Activated B cell treated with CpG ODN at 0.5 μM for 24 hours (primary cell): ENCODE data around the gene THUMPD2. TPM values are rescaled to one million over a fixed set of nuclear protein-coding genes. Genes with fewer than 3 reads are reported as not detected.

Experiments used
- ATAC-seq: fragments of 200-7000 bp; cut with Tn5 transposase; one replicate; pipeline ENCODE4 v1.10.0; 2021; ENCODE audit warnings: low read depth, mild to moderate bottlenecking, moderate library complexity
- CTCF ChIA-PET: fragments of 350-600 bp; sonication (Branson Sonifier 250); formaldehyde crosslinking; loops from one replicate; lab custom pipeline; 2021; ENCODE audit warnings: antibody characterized with exemption; lab: Charles Lee
- POLR2A ChIA-PET: fragments of 350-600 bp; sonication (Branson Sonifier 250); formaldehyde crosslinking; loops from one replicate; lab custom pipeline; 2021; ENCODE audit warnings: antibody characterized with exemption; lab: Charles Lee
- DNase-seq: peaks from one replicate; pipeline ENCODE4 v3.0.0; 2022
- H3K27ac Mint-ChIP-seq: one replicate; pipeline ENCODE4 v1.8.0; 2020; ENCODE audit warnings: mixed read lengths
- H3K27me3 Mint-ChIP-seq: one replicate; pipeline ENCODE4 v1.8.0; 2021; ENCODE audit warnings: mixed read lengths
- H3K36me3 Mint-ChIP-seq: one replicate; pipeline ENCODE4 v1.8.0; 2021; ENCODE audit warnings: low read depth, mixed read lengths
- H3K4me1 Mint-ChIP-seq: one replicate; pipeline ENCODE4 v1.8.0; 2021; ENCODE audit warnings: mixed read lengths
- H3K4me3 Mint-ChIP-seq: one replicate; pipeline ENCODE4 v1.8.0; 2020; ENCODE audit warnings: mild to moderate bottlenecking, mixed read lengths
- H3K9me3 Mint-ChIP-seq: one replicate; pipeline ENCODE4 v1.8.0; 2020; ENCODE audit warnings: mixed read lengths
- CTCF ChIP-seq: fragments of 200-600 bp; IDR thresholded peaks from one replicate; pipeline ENCODE4 v1.8.0; 2022; ENCODE audit warnings: antibody characterized with exemption, mild to moderate bottlenecking
- intact Hi-C: fragments of 100-400 bp; cut with micrococcal nuclease; formaldehyde crosslinking; loops from one replicate; pipeline ENCODE4 v1.15.1; 2024
- total RNA-seq: library from RNA; stranded (reverse); gene quantifications from 2 replicates; pipeline ENCODE4 v1.2.3, GENCODE V29; 2022

Gene THUMPD2
- total RNA-seq, 1 donor from 2014 or later = 13.2 TPM

GRCh38 chr2:39733070-39733674 lies 45.9 kb downstream of the THUMPD2 start:
- Mint-ChIP-seq H3K27ac (no peak overlapping the region), H3K27me3 (no peaks in the 10 kb centered on the region), H3K4me3 (no peak overlapping the region), H3K36me3 (peaks cover 43% of the 10 kb centered on the region), H3K4me1 (peaks cover 8% of the 10 kb centered on the region), H3K9me3 (no peaks in the 10 kb centered on the region)
- no peak for TF ChIP-seq CTCF
- ATAC-seq = no peak
- intact Hi-C loops = no loop called here
- CTCF ChIA-PET = interaction anchor here (1.5 to 8.2 kb wide), 2 partner anchors 354 to 506 kb away, joined by 4 to 120 read pairs; no protein-coding TSS in a partner anchor
- no peak for DNase-seq
- POLR2A ChIA-PET = no interaction called here

GRCh38 chr2:39732482-39732881 lies 46.6 kb downstream of the THUMPD2 start:
- Mint-ChIP-seq H3K27ac (no peak overlapping the region), H3K36me3 (peaks cover 36% of the 10 kb centered on the region), H3K9me3 (no peaks in the 10 kb centered on the region), H3K4me3 (no peak overlapping the region), H3K4me1 (peaks cover 11% of the 10 kb centered on the region), H3K27me3 (no peaks in the 10 kb centered on the region)
- no peak for DNase-seq
- no peak for TF ChIP-seq CTCF
- ATAC-seq = no peak
- ChIA-PET POLR2A (no interaction called here), CTCF (interaction anchor here (1.5 to 8.2 kb wide), 2 partner anchors 354 to 505 kb away, joined by 4 to 120 read pairs; no protein-coding TSS in a partner anchor)
- intact Hi-C loops = no loop called here

- Mint-ChIP-seq H3K27me3 (no peaks in the 10 kb centered on the region), H3K4me1 (peaks cover 11% of the 10 kb centered on the region), H3K4me3 (no peak overlapping the region), H3K9me3 (no peaks in the 10 kb centered on the region), H3K27ac (no peak overlapping the region), H3K36me3 (peaks cover 28% of the 10 kb centered on the region)
- ATAC-seq = no peak
- ChIA-PET POLR2A (no interaction called here), CTCF (interaction anchor here (0.9 to 8.2 kb wide), 6 partner anchors 10 to 781 kb away, joined by 3 to 120 read pairs (median 7); no protein-coding TSS in a partner anchor)
- intact Hi-C loops = loop anchor here (2.0 kb wide), 1 partner anchor 295 kb away; the partner anchor contains the start of gene MAP4K3
- no peak for TF ChIP-seq CTCF
- DNase-seq = no peak
Observed at GRCh38 chr2:39731546-39731945, 47.5 kb downstream of the THUMPD2 start.

GRCh38 chr2:39730685-39731302 lies 48.3 kb downstream of the THUMPD2 start:
- ATAC-seq = peak; percentile 54
- intact Hi-C loops = loop anchor here (1.0 to 2.0 kb wide), 4 partner anchors 217 to 502 kb away; partner anchors contain the start of gene MAP4K3
- no peak overlapping the region for H3K27ac Mint-ChIP-seq
- no peak for DNase-seq
- H3K36me3 Mint-ChIP-seq = peaks cover 21% of the 10 kb centered on the region
- no peak for TF ChIP-seq CTCF
- peaks cover 11% of the 10 kb centered on the region for H3K4me1 Mint-ChIP-seq
- H3K27me3 Mint-ChIP-seq = no peaks in the 10 kb centered on the region
- ChIA-PET CTCF (interaction anchor here (0.6 to 8.2 kb wide), 19 partner anchors 9 to 784 kb away, joined by 3 to 120 read pairs (median 4); partner anchors contain the start of gene SOS1), POLR2A (interaction anchor here (0.9 kb wide), 1 partner anchor 351 kb away, joined by 3 read pairs; no protein-coding TSS in a partner anchor)
- H3K4me3 Mint-ChIP-seq = no peak overlapping the region
- no peaks in the 10 kb centered on the region for H3K9me3 Mint-ChIP-seq

- DNase-seq (no peak), ATAC-seq (no peak)
- ChIA-PET CTCF (interaction anchor here (0.6 to 8.2 kb wide), 17 partner anchors 10 to 783 kb away, joined by 3 to 120 read pairs (median 4); partner anchors contain the start of gene SOS1), POLR2A (interaction anchor here (0.9 kb wide), 1 partner anchor 350 kb away, joined by 3 read pairs; no protein-coding TSS in a partner anchor)
- Mint-ChIP-seq H3K9me3 (no peaks in the 10 kb centered on the region), H3K27ac (no peak overlapping the region), H3K4me1 (peaks cover 11% of the 10 kb centered on the region), H3K4me3 (no peak overlapping the region), H3K36me3 (peaks cover 16% of the 10 kb centered on the region), H3K27me3 (no peaks in the 10 kb centered on the region)
- intact Hi-C loops = loop anchor here (1.0 to 2.0 kb wide), 4 partner anchors 217 to 502 kb away; partner anchors contain the start of gene MAP4K3
- no peak for TF ChIP-seq CTCF
Observed at GRCh38 chr2:39730276-39730675, 48.8 kb downstream of the THUMPD2 start.
